Fibroblast of lung (primary cell): Measurements from ENCODE around the gene EEIG2. TPM values are rescaled to one million over a fixed set of nuclear protein-coding genes. Genes with fewer than 3 reads are reported as not detected.

Experiments used
- DNase-seq, 2 donors: peaks; one replicate each; pipeline versions ENCODE4 v3.0.0 to v3.0.0-alpha.2; 2010; ENCODE audit warnings: low read depth in 2 of 2
- H2AFZ ChIP-seq: 2 replicates; pipeline ENCODE4 v1.5.1; 2012; ENCODE audit warnings: low read length, control low read depth, inconsistent platforms
- H3K27ac ChIP-seq: 2 replicates; pipeline ENCODE4 v1.5.1; 2011; ENCODE audit warnings: low read length, control low read depth; ENCODE audit not compliant: insufficient read depth
- H3K27me3 ChIP-seq: 2 replicates; pipeline ENCODE4 v1.5.1; 2011; ENCODE audit warnings: mild to moderate bottlenecking, low read length; ENCODE audit not compliant: control insufficient read depth, insufficient read depth
- H3K36me3 ChIP-seq: 2 replicates; pipeline ENCODE4 v1.5.1; 2011; ENCODE audit warnings: low read length; ENCODE audit not compliant: control insufficient read depth, insufficient read depth
- H3K4me1 ChIP-seq: 2 replicates; pipeline ENCODE4 v1.5.1; 2011; ENCODE audit warnings: low read length; ENCODE audit not compliant: control insufficient read depth, insufficient read depth; ENCODE audit errors: extremely low read depth
- H3K4me2 ChIP-seq: 2 replicates; pipeline ENCODE4 v1.5.1; 2011; ENCODE audit warnings: low read length, control low read depth; ENCODE audit not compliant: insufficient read depth; ENCODE audit errors: extremely low read depth
- H3K4me3 ChIP-seq, 4 experiments: fragments of 200-600 bp in 1 of 4; sonication (generic) in 1 of 4; replicated peaks in 1 of 4; 2 replicates each; pipeline ENCODE4 v1.5.1; 2011 to 2016; ENCODE audit warnings: low read length in 4 of 4, low read depth in 3 of 4, mild to moderate bottlenecking in 3 of 4, control low read depth in 2 of 4, inconsistent platforms in 1 of 4, mixed read lengths in 1 of 4; ENCODE audit not compliant: insufficient read depth in 1 of 4; ENCODE audit errors: control extremely low read depth in 1 of 4
- H3K79me2 ChIP-seq: 2 replicates; pipeline ENCODE4 v1.5.1; 2012; ENCODE audit warnings: mild to moderate bottlenecking, low read length, inconsistent platforms; ENCODE audit not compliant: control insufficient read depth, insufficient read depth
- H3K9ac ChIP-seq: 2 replicates; pipeline ENCODE4 v1.5.1; 2011; ENCODE audit warnings: mild to moderate bottlenecking, low read length, control low read depth; ENCODE audit not compliant: insufficient read depth
- H3K9me3 ChIP-seq: 2 replicates; pipeline ENCODE4 v1.5.1; 2012; ENCODE audit warnings: low read depth, low read length; ENCODE audit not compliant: control insufficient read depth, insufficient read depth
- H4K20me1 ChIP-seq: 2 replicates; pipeline ENCODE4 v1.5.1; 2011; ENCODE audit warnings: low read length; ENCODE audit not compliant: control insufficient read depth, insufficient read depth; ENCODE audit errors: extremely low read depth
- EZH2 ChIP-seq: IDR thresholded peaks from 2 replicates; pipeline ENCODE4 v1.5.1; 2012; ENCODE audit warnings: low read length, control low read depth, mild to moderate bottlenecking; ENCODE audit errors: missing control alignments
- polyA plus RNA-seq, 2 donors: library from polyadenylated mRNA; depleted of rRNA in 1 of 2; stranded (reverse) in 1 of 2; unstranded in 1 of 2; fragments of >200 nt; gene quantifications; 2 replicates each; pipeline ENCODE4 v1.2.1, GENCODE V29; 2011 to 2012; ENCODE audit warnings: missing spikeins in 1 of 2
- total RNA-seq: library from RNA; depleted of rRNA; stranded (reverse); fragments of >200 nt; gene quantifications from 2 replicates; pipeline ENCODE4 v1.2.1, GENCODE V29; 2014
- TF ChIP-seq, protein P1 (sequence below), 2 donors: IDR thresholded peaks in 1 of 2; conservative IDR thresholded peaks in 1 of 2; 1 replicate in 1 of 2; 2 replicates in 1 of 2; pipeline ENCODE4 v1.5.1; 2011 to 2012; ENCODE audit warnings: low read length in 2 of 2, control low read depth in 1 of 2, inconsistent platforms in 1 of 2, low read depth in 1 of 2, mild to moderate bottlenecking in 1 of 2

The EEIG2 gene
- total and polyA plus RNA-seq, 2 donors (not counting 1 experiment from before 2014, with no cell fraction given) = 13.7 to 18.5 TPM

GRCh38 chr1:108593448-108593847 lies 33.5 kb downstream of the EEIG2 start:
- no peak overlapping the region for H3K4me2 ChIP-seq
- H3K9me3 ChIP-seq = no peaks in the 10 kb centered on the region
- no peak overlapping the region for H3K27ac ChIP-seq
- H2AFZ ChIP-seq = no peak overlapping the region
- no peak overlapping the region for H3K9ac ChIP-seq
- H3K4me3 ChIP-seq = no peak overlapping the region
- H3K36me3 ChIP-seq = no peaks in the 10 kb centered on the region
- H3K79me2 ChIP-seq = peaks cover 8% of the 10 kb centered on the region
- TF ChIP-seq, protein P1, sequence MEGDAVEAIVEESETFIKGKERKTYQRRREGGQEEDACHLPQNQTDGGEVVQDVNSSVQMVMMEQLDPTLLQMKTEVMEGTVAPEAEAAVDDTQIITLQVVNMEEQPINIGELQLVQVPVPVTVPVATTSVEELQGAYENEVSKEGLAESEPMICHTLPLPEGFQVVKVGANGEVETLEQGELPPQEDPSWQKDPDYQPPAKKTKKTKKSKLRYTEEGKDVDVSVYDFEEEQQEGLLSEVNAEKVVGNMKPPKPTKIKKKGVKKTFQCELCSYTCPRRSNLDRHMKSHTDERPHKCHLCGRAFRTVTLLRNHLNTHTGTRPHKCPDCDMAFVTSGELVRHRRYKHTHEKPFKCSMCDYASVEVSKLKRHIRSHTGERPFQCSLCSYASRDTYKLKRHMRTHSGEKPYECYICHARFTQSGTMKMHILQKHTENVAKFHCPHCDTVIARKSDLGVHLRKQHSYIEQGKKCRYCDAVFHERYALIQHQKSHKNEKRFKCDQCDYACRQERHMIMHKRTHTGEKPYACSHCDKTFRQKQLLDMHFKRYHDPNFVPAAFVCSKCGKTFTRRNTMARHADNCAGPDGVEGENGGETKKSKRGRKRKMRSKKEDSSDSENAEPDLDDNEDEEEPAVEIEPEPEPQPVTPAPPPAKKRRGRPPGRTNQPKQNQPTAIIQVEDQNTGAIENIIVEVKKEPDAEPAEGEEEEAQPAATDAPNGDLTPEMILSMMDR (conservative IDR thresholded peaks at IDR 0.05 in 1 of 2, IDR thresholded peaks at IDR 0.05 in 1 of 2; ENCODE audit: low read depth in 1 of 2, low read length in 2 of 2) = no peak
- TF ChIP-seq EZH2 = no peak
- H4K20me1 ChIP-seq = no peaks in the 10 kb centered on the region
- peaks cover 13% of the 10 kb centered on the region for H3K4me1 ChIP-seq
- H3K27me3 ChIP-seq = no peaks in the 10 kb centered on the region
- DNase-seq = no peak

DNA sequence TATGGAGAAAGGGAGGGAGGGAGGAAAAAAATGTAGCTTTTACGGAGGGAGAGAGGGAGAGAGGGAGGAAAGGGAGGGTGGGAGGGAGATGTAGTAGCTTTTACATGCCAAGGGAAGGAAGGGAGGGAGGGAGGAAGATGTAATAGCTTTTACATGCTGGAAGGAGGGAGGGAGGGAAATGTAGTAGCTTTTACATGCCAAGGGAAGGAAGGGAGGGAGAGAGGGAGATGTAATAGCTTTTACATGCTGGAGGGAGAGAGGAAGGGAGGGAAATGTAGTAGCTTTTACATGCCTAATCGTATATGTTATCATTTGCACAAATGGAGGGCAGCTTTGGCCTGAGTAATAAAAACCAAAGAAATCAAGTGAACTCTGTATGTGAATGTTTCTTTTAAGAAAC lies 35.6 kb downstream of the EEIG2 start:
- no peaks in the 10 kb centered on the region for H3K9me3 ChIP-seq
- no peak overlapping the region for H3K4me3 ChIP-seq
- no peaks in the 10 kb centered on the region for H3K36me3 ChIP-seq
- DNase-seq = peak; percentile 17 to 68
- no peak overlapping the region for H3K27ac ChIP-seq
- no peaks in the 10 kb centered on the region for H4K20me1 ChIP-seq
- no peaks in the 10 kb centered on the region for H3K79me2 ChIP-seq
- no peaks in the 10 kb centered on the region for H3K27me3 ChIP-seq
- H3K4me2 ChIP-seq = no peak overlapping the region
- H2AFZ ChIP-seq = peak overlapping the region; percentile 47
- TF ChIP-seq EZH2 = no peak
- TF ChIP-seq, protein P1 (conservative IDR thresholded peaks at IDR 0.05 in 1 of 2, IDR thresholded peaks at IDR 0.05 in 1 of 2; ENCODE audit: low read depth in 1 of 2, low read length in 2 of 2) = no peak
- peaks cover 6% of the 10 kb centered on the region for H3K4me1 ChIP-seq
- no peak overlapping the region for H3K9ac ChIP-seq

- H3K27ac ChIP-seq = no peak overlapping the region
- peaks cover 2% of the 10 kb centered on the region for H3K4me1 ChIP-seq
- no peaks in the 10 kb centered on the region for H3K36me3 ChIP-seq
- H3K27me3 ChIP-seq = no peaks in the 10 kb centered on the region
- no peak overlapping the region for H2AFZ ChIP-seq
- no peak overlapping the region for H3K4me2 ChIP-seq
- no peaks in the 10 kb centered on the region for H3K9me3 ChIP-seq
- TF ChIP-seq, protein P1 (conservative IDR thresholded peaks at IDR 0.05 in 1 of 2, IDR thresholded peaks at IDR 0.05 in 1 of 2; ENCODE audit: low read depth in 1 of 2, low read length in 2 of 2) = no peak
- no peak for TF ChIP-seq EZH2
- H3K4me3 ChIP-seq = no peak overlapping the region
- no peak overlapping the region for H3K9ac ChIP-seq
- H4K20me1 ChIP-seq = no peaks in the 10 kb centered on the region
- DNase-seq = no peak
- no peaks in the 10 kb centered on the region for H3K79me2 ChIP-seq
These were observed 37.1 kb downstream of the EEIG2 start for GRCh38 chr1:108597041-108597440.
